CMK (cell line): ENCODE data around the gene GPR158.

ENCODE experiments used
- DNase-seq: peaks from one replicate; pipeline ENCODE4 v3.0.0-alpha.2; 2010; ENCODE audit warnings: low read depth

GPR158 gene

DNA sequence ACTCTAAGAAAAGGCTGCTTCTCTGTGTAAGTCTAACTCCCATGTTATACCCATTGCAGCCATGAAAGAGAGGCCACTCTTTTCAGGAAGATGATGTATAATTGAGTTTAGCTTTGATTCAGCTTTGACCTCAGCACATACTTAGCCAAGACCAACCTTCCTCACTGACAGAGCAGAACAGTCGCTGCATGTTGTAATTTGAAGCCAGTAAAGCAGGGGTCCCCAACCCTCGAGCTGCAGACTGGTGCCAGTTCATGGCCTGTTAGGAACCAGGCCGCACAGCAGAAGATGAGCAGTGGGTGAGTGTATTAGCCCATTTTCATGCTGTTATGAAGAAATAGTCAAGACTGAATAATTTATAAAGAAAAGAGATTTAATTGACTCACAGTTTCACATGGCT, 223.9 kb downstream of the GPR158 start:
- no peak for DNase-seq

DNA sequence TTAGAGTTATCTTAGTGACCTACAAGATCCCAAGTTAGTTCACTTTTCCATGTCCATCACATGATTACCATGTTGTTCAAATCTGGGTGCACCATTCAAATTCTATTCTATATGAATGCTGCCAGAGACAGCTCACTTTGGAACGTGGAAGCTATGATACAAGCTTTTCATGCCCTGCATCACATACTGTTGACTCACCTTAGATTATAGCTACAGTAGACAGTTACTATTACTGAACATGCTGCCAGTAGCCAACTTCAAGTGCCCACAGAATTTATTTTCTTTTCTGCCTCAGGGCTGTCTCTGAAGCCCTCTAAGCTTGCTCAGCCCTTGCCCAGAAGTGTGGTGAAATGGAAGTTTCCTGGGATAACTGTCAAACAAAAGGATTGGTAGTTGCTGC, 231.1 kb downstream of the GPR158 start:
- DNase-seq = no peak

DNA sequence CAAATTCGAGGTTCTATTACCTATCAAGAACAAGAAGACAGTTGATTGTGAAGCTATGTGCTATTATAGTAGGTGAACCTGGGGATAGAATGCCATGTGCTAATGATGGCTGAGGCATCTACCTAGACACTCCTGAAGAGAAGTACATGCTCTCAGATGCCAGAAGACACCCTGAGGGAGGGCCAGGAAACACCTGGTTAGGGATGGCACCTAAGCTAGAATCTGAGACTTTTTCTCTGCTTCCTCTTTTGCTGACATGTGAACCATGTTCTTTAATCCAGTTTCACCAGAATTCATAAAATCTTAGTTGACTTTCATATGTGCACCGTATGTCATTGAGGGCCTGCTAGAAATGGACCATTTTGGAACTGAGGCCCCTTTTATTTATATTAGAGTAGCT, 242.8 kb downstream of the GPR158 start:
- DNase-seq = no peak

DNA sequence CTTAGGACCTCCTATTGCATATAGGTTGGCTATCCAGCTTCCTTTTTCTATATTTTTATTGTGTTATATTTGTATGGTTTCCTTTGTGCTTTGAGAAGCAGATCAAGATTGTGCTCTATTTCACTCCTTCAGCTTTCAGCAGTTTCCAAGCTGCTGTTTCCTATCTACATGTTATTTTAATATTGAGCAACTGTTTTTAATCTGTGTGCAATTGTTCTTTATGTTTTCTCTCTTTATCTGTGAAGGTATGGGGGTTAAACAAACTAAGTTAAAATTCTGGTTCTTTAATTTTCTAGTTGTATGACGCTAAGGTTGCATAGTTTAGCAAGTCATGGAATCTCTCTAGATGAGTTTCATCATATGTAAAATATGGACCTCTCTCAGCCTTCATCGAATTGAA, 251.0 kb downstream of the GPR158 start:
- no peak for DNase-seq

DNA sequence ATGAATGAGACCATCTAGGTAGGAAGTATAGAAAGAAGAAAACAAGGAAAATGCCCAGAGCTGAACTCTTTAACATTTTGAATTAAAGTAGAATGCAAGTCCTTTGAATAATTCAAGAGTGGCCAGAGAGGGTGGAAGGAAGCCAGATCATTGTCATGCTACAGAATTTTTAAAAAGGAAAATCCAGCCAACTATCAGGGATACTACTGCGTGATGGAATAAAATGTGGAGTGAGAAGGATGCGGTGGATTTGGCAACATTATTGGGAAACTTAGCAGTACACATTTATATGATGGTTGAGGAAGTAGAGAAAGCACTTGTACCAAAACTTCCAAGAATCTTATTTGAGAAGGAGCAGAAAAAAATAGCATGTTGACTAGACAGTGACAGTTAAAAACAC, 261.6 kb downstream of the GPR158 start:
- DNase-seq = no peak

DNA sequence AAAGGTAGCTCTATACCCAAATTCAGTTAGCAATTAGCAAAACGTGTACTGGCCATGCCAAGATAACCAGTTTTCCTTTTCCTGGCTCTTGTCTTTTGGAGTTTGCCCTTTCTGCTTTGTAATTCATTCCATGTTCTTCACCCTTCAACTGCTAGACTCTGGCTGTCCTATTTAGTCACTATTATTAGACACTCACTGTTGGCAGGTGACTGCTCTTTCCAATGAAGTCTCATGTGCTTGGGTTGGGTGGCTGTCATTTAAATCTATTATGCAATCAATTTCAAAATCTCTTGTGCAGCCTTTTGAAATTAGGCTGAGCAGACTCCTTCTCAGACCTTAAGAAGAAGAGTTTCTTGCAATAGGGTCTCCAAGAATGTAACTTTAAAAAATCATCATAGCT, 266.5 kb downstream of the GPR158 start:
- no peak for DNase-seq

DNA sequence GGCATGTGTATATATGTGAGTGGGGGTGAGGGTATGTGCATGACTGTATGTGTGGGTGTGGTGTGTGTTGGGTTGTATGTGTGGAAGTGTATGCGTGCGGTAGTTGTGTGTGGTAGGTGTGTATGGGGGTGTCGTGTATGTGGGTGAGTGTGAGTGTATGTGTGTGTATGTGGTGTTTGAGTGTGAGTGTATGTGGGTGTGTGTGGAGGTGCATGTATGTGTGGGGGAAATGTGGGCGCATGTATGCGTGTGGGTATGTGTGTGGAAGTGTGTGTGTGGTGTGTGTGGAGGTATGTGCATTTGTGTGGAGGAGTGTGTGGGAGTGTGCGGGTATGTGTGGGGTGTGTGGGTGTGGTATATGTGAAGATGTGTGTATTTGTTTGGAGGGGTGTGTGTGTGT, 269.5 kb downstream of the GPR158 start:
- no peak for DNase-seq

DNA sequence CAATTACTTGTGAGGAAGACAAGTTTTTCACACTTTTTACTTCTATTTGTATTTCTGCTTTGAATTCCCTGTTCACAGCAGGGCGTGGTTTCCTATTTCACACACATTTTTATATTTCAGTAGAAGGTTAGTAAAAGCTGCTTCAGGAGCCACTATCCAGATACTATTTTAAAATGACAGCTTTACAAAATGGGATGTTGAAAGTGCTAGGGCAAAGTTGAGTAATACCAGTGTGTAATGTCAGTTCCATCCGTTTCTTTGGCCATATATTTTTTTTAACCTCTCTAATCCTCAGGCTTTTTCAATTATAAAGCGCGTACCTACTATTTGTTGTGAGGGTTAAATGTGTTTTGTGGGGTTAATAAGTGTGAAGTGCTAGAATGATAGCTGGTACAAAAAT, 276.6 kb downstream of the GPR158 start:
- no peak for DNase-seq

DNA sequence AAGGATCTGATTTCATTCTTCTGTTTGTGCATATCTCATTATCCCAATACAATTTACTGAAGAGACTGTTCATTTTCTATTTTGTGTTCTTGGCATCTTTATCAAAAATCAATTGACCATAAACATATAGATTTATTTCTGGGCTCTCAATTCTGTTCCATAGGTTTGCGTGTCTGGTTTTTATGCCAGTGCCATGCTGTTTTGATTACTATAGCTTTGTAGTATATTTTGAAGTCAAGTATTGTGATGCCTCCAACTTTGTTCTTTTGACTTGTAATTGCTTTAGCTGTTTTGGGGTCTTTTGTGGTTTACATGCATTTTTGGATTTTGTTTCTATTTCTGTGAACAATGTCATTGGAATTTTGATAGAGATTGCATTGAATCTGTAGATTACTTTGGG, 278.8 kb downstream of the GPR158 start:
- DNase-seq = no peak

DNA sequence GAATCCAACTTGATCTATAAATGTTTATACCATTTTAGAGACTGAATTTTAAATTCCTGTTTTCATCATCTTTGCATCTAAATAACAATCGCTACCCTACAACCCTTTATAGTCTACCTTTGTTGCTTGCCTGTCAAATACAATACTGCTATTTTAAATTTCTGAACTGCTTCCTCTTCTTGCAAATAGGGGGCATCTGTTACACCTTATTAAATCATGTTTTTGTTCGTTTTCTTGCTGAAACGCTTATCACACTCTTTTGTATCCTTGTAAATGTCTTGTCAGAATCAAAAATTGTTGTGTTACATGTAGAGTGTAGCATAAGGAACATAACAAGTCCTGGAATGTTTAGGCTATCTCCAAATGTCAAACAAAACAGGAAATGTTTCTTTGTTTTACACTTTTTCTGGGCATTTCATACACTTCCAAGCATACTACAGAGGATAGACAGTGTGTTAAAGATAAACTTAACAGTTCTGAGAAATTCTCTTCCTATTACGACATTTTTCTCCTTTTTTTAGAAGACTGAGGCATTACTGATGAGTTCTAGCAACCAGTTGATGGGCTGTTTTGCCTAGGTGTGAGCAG, 281.3 kb downstream of the GPR158 start:
- DNase-seq = no peak

DNA sequence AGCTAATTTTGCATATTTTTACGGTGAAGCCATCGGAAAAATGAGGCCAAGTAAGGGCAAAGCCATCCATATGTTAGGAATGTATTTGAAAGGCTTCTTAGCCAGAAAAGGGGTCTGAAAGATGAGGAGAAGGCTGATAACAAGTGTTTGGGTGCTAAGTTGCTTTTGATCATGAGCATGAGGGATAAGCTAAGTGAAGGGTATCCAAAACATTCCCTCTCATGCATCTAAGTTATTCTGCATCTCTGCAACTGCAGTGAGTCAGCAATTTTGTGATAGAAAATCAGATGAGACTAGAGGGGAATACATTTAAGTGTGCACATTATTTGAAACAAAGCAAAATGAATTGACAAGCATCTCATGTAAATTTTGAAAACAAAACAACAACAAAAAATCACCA, 282.8 kb downstream of the GPR158 start:
- DNase-seq = no peak

DNA sequence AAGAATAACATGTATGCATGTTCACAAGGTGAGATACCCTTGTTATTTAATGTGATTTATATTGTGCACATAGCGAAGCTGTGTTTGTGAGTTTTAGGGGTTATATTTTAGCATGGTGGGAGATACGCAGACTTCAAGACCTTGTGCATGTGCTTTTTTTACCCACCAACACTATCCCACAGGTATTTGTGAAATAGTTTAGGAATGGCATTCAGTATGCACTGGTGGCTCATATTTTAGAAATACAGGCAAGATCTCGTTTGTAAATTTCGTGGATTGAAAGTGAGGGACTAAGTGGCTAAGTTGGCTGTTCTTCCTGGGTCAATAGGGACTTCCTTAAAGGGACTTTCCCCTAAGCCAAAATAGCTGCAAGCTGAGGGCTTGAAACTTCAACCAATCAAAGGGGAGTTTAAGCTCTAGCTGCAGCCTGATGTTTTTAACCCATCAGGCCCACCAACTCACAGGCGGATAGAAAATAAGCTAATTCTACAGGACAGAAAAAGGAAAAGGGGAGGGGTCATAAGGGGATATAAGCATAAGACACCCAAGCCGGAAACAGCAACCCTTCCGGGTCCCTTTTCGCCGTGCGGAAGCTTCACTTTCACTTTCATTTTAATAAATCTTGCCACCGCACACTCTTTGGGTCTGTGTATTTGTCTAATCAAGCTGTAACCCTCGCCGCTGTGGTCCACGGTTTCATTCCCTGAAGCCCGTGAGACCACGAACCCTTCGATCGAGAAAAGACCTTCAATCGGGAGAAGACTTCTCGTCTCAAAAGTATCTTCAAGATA, 291.0 kb downstream of the GPR158 start:
- DNase-seq = no peak

DNA sequence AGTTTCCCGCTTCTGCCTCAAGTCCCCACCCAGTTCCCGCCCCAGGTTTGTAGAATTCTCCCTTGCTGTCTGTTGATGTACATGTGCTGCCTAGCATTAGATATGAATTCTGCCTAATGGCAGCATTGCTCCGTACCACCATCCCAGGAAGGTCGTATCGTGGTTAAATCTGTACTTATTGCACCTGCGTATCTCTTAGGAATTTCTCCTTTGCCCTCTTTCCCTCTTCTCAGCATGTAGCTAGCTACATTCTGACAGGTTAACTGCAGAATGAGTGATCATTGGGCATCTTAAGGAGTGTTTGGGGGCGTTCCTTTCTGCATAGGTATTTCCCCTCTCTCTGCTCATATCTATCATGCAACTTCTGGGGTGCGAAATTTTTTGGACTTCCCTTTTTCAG, 293.1 kb downstream of the GPR158 start:
- no peak for DNase-seq

DNA sequence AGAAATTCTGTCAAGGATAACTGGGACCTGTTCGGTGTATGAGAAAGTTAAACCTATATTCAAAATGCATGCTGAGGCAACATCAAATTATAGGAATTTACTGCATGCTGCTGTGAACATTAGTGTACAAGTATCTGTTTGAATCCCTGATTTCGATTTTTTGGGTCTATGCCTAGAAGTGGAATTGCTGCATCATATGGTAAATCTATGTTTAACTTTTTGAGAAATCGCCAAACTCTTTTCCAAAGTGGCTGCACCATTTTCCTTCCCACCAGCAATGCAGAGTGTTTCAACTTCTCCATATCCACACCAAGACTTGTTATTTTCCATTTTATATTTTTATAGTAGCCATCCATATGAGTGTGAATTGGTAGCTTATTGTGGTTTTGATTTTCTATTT, 306.7 kb downstream of the GPR158 start:
- DNase-seq = no peak

DNA sequence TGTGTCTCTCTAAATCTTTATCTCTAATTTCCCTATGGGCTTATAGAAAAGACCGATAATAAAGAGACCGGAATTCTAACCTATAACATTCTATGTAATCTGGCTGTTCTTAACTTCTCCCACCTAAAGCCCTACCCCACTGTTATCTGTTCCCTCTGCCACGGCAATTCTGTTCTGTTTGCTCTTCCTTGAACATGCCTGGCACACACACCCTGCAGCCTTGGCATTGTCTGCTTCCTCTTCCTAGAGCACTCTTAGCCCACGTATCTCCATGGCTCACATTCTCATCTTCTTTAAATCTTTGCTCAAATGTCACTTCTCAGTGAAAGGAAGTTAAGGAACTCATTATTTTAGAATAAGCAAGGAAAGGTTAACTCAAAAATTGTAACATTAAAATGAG, 309.2 kb downstream of the GPR158 start:
- DNase-seq = no peak

DNA sequence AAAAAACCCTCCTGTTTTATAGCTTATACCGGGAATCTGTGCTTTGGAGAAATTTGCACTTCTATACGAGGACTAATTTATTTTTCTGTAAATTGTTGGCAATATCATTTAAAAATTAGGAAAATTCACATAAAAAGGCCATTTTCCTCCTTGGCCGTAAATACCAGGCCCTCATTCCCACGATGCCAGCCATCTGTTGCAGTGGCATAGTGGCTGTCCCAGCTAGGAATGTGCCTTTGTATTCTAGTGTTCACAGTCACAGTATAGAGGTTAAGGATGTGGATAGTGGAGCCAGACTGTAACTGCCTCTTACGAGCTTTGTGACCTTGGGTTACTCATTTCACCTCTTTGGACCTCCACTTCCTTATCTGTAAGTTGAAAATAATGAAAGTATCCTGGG, 312.5 kb downstream of the GPR158 start:
- DNase-seq = no peak

DNA sequence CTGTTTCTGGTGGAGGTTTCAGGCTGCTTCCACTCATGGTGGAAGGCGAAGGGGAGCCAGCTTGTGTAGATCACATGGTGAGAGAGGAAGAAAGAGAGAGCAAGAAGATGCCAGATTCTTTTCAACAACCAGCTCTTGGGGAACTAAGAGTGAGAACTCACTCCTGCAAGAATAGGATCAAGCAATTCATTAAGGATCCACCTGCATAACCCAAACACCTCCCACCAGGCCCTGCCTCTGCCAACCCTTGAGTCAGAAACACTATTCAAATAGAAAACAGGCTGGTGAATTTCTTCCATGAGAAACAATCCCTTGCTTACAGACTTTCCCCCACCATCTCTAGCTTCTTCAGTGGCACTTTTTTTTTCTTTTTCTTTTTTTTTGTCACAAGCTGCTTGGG, 317.2 kb downstream of the GPR158 start:
- no peak for DNase-seq

DNA sequence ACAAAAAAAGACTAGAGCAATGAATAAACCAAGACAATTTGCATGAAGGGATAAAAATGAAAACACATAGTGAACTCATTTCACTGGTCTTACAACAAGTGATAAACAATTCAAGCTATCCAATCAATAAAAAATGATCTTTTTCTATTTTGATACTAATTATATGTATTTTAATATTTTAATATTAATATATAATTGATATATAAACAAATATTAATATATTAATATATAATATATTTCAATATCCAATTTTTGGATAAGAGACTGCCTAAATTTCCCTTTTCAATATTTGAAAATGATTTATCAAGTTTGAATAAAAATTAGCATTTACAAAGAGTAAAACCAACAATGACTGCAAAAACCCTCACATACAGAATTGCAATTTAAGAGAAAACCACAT, 317.9 kb downstream of the GPR158 start:
- DNase-seq = no peak

DNA sequence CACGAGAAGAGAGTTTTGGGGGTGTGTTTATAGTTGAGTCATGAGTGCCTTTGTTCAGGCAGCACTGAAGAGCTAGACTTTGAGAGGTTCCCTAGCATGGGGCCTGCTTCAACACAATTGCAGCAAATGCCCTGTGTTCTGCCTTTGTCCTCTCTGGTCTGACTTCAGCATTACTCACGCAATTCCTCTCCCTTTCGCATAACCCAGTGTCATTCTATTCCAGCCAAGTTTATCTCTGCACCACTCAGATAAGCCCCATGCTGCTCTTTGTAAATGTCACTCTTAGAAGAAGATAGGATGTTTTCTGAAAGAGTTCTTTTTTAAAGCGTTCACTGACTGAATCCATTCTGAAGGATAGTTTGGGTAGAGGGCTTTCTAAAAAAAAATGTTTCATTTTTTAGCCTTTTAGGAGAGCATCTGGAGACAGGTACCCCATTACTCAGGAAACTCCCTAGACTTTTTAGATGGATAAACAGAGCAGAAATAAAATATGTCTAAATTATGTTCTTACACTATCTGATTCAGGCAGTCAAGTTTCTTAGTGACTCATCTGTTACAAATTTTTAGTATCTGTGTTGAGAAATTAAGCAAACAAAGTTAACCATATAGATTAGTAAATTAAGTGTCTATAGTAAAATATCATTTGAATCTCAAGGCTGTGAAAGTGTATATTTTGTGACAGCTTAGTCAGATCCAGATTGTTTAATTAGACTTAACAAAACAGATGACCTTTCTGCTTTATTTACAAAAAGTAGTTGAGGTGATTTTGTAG, 318.5 kb downstream of the GPR158 start:
- DNase-seq = no peak

DNA sequence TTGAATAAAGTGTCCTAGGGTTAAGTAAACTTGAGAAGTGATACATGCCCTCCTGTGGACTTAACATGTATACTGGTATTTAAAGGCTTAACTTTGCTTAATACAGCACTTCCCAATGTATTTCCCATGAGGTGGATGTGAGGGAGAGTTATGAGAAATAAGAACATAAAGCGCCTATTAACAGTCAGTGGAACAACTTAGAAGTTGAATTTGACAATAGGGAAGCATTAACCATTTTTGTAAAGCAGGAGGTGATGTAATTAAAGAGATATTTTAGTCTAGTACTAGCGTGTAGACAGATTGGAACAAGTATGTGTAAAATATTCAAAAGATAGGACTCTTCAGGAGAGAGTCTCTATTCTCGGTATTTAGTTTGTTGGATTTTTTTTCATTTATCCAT, 322.4 kb downstream of the GPR158 start:
- no peak for DNase-seq

DNA sequence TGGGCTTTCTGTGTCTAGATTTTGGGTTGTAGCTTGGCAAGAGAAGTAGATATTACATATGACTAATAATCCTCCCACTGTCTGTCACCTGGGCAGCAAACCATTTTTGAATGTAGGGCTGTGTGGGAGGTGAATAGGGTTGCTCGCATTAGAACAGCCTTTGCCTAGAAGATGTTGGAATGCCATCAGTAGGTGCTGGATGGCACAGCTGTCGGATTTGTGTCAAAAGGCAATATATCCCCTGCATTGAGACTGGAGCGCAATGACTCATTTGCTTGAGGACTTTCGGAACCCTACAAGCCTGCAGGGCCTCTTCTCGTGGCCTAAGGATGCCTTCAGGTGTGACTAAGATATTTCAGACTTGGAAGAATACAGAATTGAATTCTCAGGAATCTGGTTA, 323.8 kb downstream of the GPR158 start:
- DNase-seq = no peak

DNA sequence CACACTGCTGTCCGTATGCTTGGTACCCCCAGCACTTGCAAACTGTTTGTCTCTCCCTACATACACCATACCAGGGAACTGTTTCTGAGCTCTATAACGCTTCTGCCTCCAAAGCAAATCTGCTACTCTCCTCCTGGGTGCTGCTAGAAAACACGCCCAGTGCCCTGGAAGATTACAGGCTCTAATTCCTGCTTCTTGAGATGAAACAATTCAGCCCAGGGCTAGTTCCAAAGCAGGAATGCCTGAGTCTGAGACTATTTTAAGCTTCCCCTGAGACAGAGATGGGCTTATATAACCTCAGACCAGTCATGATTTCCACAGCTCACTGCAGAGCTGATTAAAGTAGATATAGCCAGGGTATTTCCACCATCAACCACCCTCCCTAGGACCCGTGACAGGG, 327.1 kb downstream of the GPR158 start:
- DNase-seq = no peak

DNA sequence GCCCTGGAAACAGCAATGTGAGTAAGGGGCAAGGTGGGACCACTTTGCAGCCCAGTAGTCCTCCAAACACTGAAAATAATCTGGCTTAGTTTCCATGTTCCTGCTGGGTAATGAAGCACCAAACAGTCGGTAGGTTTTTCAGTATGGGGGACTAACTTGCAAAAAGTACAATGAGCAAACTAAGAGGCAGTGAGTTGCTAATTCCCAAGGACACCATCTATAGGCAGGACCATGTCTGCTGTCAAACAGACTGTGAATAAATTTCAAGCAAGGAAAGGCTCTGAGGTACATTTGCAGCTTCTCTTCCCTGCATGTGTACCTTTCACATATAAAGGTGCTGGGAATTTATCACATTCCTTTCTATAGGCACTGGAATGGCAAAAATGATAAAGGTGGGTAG, 327.7 kb downstream of the GPR158 start:
- no peak for DNase-seq
